Middle frontal gyrus (tissue), 1 donor: Measurements from ENCODE around the gene PDE11A.

ENCODE experiments used
- DNase-seq: peaks from one replicate; pipeline ENCODE4 v3.0.0-alpha.2; 2015; ENCODE audit warnings: low spot score; ENCODE audit errors: extremely low spot score

Gene PDE11A

DNA sequence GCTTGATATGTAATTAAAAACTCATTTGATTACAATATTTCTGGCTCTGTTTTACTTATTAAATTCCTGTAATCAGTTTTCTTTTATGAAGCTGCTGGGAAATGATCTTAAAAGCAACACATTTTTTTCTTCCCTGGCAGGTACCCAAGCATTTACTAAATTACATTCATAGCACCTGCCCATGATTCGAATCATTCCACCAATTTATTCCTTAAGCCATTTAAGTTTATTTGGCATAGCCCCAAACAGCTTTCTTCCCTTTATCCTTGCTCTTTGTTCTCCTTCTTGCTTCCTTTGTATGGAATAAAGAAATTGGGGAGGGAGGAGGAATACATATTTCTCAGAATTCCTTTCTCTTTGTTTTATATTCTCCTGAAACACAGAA is 438.7 kb downstream of the PDE11A start:
- DNase-seq, result no peak

DNA sequence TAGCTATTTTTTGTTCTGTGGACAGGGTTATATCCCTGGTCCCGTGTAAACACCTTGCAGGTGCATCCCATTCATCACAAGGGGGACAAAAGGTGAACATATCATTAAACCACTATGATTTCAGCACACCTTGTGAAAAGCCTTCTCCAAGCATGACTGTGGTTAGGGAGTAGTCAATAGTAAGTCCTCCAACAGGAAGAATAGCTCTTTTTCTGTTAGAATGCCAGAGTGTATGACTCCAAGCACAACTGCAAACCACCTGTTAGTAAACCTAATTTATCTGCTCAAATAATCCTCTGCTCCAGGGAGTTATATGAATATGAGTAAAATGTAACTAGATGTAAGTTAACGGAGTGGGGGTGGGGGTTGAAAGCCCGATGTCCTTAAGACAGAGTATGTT is 439.5 kb downstream of the PDE11A start:
- DNase-seq, result no peak

DNA sequence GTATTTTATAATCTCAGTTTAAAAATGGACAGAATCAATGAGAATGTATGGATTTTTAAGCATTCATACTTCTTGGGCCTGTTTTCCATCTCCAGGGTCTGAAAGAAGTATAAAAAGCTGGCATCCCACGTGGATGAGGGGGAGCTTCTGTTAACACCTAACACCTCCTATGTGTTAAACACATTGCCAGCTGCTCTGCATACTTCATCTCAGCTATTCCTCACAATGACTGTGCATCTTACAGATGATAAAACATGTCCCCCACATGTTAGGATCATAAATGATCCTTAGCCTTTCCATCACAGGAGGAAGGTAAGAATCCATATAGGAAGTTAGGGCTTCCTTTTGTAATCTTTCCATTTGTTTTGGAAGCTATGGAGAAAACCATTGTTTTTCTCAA is 440.9 kb downstream of the PDE11A start:
- DNase-seq, result no peak

DNA sequence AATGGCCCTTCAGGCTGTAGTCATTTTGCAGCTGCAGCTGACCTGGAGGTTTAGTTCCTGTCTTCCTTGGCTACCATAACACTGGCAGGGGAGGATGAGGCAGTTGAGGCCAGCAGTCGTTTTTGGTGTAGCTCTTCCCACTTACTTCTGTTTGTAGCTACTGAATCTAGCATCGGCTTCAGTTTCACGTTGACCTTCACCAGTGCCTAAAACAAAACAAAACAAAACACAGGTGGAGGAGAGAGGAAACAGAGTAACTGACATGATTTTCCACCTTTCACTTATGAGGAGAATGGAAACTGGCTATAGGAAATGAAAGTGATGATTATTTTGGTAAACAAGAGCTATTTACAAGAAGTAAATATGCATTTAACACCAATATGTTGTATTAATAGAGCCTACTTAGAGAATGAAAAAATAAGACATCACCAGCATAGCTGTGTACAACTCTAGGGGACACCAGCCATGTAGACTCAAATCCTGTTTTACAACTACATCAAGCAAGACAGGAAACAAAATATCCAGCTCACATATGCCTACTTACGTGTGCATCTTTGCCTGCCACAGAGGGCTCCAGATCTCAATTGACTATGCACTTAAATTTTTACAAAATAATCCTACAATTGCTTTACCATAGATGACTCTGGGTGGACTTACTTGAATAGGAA is 443.1 kb downstream of the PDE11A start:
- no peak for DNase-seq

DNA sequence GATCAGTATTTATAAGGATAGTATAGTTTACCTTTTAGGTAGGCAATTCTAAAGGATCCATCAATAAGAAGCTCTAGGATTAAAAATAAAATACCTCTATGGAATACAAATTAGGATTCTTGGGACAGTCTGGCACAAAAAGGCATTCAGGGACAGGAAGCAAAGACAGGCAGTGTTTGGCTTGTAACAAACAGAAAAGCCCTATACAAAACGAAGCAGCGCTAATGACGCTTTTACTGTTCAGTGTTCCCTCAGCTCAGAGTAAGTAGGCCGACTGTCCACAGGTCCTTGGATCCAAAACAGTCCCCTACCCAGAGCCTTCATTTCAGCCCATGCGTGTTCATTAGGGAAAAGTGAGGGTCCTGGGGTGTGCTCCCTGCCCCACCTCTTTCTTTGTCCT is 443.7 kb downstream of the PDE11A start:
- DNase-seq, result no peak

DNA sequence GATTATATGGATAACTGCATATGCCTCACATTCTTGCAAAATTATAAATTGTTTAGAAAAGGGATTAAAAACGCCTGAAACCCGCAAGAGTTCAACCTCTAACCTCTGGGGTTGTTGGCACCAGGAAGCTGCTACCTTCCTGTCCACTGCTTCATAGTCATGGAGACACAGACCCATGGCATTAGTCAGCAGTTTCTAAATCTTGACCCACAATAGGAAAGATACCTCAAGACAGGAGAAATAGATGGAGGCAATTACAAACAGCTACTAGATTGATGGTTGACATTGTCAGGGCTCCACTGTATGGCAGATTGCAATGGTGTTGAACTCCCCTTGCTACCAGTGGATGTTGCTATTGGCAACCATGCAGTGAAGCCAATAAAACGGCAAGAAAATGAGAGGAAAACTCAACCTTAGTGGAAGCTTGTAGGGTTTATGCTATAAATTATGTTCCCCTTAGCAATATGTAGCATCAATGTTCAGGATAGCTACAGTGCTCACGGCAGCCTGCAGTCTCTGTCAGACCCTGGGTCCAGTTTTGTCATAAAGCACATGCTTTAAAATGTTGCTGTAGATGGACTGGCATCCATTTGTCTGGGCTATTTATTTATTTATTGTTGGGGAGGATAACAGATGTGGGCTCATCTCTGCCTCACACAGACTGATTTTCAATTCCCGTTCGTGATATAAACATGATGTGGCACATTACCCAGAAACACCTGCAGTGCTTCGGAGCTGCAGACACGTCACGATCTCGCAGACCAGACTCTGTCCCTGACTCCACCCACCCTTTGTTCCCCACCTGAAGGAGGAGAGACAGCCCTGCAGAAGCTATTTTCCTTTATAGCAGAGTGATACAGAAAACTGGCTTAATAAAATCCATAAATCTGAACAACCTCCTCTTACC is 446.6 kb downstream of the PDE11A start:
- no peak for DNase-seq

DNA sequence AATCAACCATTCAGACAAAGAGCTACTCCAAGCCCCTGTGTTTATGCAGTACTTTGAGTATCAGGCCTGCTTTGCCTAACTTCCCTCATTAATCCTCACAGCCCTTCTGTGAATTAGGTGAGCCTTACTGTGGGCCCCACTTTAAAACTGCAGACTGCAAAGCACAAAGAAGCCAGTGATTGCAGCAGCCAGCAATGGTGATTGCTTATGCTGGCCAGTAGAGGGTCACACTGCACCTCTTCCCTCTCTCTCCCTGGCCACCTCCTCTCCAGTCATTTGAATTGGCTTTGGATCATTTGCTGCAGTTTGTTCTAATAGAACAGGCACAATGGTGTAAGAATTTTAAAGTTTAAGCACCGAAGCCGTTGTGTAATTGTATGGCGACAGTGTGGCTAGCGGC is 450.1 kb downstream of the PDE11A start:
- DNase-seq, result no peak

DNA sequence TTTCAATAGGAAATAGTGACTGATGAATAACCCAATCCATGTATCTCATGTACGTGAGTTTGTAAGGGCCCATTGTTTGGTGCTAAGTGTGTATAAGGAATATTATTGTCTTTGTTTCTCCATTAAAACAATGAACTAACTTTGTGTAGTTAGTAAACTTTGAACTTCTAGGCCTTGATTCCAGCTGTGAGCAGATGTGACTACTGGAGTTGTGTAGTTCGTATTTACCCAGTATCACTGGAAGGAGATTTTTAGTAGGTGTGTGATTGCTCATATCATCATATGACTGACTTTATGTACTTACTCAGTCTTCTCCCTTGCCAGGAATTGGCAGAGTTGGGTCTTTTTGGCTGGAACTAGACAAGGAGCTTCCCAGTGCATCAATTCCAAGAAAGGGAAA is 452.6 kb downstream of the PDE11A start:
- no peak for DNase-seq

DNA sequence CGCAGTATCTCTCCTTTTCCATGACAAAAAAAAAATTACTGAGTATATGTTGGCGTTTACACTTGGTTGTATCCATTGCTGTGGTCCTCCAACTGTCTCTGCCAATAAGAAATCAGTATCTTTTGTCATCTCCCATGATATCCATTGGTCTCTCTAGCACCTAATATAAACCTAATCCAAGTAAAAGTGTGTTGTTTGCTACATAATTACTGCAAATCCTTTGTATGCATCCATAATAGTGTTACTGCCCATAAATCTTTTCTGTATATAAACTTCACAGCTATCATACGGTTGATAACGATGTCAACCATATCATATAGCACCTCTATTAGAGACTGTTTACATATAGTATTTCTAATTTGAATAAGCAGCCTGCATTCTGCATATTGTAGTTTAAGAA is 453.1 kb downstream of the PDE11A start:
- no peak for DNase-seq

DNA sequence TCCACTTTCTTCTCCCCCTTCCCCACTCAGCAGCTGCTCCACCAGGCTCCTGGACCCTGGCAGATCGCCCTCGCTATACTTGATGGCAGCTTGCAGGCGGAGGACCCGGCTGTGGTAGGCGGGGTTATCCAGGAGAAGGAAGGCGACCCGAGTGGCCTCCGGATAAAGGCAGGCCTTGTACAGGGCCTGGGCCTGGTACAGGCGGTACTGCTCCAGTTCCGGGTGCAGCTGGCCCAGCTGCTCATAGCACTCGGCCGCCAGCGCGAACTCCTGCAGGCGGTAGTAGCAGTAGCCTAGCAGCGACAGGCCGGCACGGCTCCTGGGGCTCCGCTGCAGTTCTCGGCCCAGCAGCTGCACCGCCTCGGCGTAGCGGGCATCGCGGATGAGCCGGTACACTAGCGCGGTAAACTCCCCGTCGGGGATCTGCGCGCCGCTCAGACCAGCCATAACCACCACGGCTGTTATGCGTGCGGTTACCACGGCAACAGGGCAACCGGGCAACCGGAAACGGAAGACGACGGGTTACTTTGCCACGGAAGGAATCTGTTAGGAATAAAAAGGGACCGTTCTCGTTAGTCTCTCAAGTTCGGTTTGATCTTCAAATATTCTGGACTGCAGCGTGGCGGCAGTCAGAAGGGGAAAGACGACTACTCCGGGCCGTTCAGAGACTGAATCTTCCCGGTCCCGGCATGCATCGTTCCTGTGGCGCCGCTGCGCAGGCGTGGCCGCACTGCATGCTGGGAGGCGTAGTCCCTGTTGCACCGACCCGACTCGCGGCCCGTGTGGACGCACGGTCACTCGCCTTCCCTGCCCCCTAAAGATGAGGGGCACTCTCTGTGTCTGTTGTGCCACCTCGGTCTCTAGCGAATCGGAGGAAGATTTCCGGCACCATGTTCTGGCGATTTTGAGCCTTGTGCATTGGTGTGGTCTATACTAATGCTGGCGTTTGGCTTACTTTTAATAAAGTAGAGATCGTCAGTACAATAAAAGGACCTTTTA is 454.0 kb downstream of the PDE11A start:
- DNase-seq, result peak; percentile 83

DNA sequence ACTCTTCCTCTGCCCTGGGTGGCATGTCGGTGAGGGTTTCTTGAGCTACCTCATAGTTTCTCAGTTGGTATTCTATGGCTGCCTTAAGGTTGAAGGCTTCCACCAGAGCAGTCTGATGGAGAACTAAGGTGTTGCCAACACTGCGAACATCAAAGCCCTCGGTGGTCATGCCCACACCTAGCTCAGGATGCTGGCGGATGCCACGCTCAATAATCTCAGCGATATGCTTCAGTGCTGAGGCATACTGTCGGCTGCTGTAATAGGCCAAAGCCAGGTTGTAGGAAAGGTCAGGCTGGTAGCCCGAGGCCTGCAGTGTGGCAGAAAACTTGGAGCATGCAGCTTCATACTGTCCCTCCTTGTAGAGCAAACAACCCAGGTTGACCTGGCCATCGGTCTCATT is 454.7 kb downstream of the PDE11A start:
- DNase-seq, result no peak

DNA sequence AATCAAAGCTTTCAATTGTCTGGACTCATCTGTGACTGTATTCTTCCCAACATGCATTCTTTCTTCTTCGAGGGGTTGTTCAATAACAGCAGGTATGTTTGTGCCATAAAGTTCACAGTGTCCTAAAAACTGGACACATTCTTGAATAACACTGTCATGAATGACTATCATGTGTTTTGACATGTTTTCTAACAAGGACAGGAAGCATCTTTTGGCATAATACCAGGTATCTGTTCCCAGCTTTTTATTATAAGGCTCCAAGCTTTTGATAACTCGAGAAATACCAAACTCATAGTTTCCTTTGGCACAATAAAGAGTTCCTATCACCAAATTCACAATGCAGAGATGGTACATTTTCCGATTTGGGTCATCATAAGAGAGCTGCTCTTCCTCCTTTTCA is 455.8 kb downstream of the PDE11A start:
- DNase-seq, result no peak

DNA sequence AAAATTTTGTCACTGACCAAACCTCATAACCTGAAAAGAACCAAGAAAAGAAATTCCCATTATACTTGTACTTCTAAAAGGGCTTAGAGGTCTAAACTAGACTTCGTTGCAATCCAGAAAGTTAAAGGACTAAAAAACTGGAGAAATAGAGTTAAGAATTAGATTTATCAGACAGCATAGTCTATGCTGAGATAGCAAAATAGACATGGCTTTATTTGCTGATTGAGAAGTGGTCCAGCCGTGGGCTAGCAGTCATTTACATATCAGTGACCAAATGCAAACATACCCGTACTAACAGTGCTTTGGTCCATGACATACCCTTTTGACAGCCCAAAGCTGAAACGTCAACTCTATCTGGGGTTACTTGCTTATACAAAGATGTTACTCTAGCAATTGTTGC is 456.5 kb downstream of the PDE11A start:
- no peak for DNase-seq

DNA sequence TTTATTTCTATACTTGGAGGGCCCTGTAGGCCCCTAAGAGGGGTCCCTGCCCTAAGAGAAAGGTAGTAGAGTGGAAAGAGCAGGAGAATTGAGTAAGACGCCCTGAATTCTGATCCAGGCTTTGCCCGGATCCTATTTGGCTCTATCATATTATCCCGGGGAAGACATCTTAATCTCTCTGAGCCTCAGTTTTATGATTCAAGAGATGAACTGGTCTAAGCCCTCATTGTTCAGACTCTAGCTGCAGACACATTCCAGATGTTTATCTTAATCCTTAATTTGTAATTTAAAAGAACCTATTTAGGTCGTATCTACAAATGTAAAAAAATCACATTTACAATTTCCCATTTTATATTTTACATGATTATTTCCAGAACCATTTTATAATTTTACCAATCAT is 459.9 kb downstream of the PDE11A start:
- DNase-seq, result no peak

DNA sequence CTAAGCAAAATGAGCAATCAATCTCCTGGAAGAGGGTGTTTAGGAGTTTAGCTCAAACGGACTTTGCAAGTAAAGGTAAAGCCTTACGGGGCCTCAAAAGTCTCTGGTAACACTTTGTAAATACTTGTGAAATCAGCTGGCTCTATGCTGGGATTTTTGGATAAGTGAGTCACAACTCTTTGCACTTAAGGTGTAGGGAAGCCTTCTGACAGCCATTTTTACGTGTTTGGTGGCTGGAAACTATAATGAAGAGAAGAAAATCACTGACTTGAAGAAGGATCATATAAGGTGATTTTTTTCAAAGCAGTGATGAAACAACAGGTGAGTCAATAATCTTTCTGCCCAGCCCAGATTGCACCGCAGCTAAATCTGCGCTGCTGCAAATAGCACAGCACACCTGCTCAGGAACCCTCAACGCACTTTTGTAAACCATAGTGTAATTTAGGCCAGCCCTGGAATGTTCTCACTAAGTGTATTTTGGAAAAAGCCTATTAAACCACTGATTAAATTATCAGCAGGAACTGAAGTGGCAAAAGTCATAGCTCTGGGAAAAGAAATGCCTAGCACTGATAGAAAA is 461.2 kb downstream of the PDE11A start:
- DNase-seq, result no peak

DNA sequence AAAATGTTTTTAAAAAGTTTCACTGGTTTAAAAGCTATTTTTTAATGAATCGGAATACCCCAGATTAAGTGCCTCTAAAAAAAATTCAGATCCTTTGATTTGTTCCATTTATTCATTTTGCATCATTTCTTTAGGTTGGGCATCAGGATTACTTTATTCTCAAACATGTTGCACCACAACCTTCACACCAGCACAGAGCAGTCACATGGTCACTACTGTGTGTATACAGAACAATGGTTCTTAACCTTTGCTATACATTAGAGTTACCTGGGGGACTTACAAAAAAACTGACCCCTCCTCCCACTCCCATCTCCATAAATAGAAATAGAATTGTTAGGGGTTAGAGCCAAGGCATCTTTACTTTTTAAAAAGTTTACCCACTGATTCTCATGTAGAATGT is 461.8 kb downstream of the PDE11A start:
- no peak for DNase-seq

DNA sequence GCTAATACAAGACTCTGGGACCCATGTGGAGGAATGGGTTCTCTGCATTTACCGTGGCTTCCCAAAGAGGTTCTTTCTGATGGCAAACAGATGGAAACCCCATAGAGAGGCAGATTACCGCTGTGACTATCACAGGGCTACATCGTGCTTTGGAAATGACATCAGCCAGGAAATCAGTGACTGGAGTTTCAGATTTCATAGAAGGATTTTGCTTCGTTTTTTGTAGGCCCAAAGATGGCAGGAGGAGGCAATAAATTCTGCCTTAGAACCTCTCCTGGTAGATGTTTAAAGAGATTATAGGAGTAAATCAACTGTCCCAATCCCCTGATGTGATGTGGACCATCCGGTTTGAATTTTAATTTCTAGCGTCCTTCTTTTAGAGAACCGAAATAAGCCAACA is 465.9 kb downstream of the PDE11A start:
- DNase-seq, result no peak

DNA sequence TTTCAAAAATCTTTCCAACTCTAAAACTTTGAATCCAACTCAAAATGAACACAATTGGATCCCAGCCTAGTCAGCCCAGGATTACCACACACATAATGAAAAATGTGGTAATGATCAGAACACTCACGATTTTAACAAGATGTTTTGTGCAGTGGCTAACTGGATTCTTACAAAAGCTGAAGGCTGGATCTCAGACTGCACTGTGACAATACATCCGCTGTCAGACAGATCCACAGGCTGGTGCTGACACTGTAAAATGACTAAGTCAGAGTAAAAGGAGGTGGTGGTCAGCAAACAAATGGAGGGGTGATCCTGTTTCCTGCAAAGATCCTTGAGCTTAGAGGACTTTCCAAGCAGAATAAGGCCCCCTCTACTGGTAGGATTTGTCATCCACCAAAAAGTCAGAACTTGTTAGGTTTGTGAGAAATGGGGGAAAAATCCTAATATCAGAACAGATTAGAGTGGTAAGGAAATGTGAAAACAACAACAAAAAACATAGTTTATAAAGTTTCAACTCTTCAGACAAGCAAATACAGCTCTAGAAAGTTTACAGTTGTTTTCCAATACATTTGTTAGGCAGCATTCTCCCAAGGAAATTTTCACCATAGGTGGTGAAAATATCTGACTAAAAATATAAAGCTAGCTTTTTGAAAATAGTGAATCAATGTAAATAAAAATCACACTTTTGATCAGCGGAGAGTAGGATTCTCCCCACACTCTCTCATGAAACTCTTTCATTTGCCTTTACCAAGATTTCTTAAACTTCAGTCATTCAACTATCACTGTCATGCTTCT is 468.1 kb downstream of the PDE11A start:
- no peak for DNase-seq

DNA sequence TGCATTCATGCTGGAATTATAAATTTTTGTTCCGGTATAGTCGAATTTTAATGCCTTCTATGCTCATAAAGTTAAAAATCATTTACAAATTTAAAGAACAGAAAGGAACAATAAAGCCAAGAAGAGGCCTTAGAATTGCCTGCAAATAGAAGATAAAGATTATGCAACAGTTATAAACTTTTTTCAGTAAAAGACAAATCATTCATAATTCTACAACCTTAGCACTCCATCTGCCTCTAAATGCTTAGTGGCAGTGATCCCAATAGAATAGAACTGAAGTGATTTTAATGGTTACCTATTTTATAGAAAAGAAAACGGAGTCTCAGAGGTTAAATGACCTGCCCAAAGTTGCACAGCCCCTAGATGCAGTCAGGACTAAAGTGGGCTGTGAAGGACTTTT is 468.8 kb downstream of the PDE11A start:
- no peak for DNase-seq

DNA sequence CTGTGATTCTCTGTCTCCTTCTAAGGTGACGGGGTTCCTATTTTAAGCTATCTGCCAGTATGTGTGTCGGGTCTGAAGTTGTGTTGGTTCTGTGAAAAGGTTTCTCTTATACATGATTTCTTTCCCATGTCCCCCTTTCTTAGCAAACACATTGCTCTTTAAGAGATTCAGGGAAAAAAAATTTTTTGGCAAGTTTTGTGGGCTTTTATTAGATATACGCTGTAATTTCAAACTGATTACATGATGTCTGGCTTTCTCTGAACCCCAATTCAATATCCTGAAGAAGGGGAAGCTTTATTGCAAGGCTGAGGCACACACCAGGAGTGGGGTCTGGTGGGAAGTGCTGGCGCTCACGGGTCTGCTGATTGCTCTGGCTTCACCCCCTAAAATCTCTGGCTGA is 469.4 kb downstream of the PDE11A start:
- no peak for DNase-seq
